ENCODE data around the gene SLC10A2.

The SLC10A2 gene

GRCh38 chr13:103056008-103056407 lies 10.2 kb downstream of the SLC10A2 start:
- no peaks in the 10 kb centered on the region for H4K20me1 ChIP-seq (ENCODE audit: insufficient read depth, low read length)
- H3K27me3 ChIP-seq (ENCODE audit: low read depth, low read length), result no peaks in the 10 kb centered on the region
- H3K9ac ChIP-seq (ENCODE audit: low read length), result no peak overlapping the region
- H3K27ac ChIP-seq (ENCODE audit: low read length), result no peak overlapping the region
- H3K9me3 ChIP-seq (ENCODE audit: insufficient read depth, low read length), result peaks cover 24% of the 10 kb centered on the region
- no peaks in the 10 kb centered on the region for H3K79me2 ChIP-seq (ENCODE audit: low read length)
- H2AFZ ChIP-seq (ENCODE audit: low read depth, low read length), result no peak overlapping the region
- no peaks in the 10 kb centered on the region for H3K4me1 ChIP-seq (ENCODE audit: low read length)
- no peak overlapping the region for H3K4me2 ChIP-seq (ENCODE audit: low read length)
- no peaks in the 10 kb centered on the region for H3K36me3 ChIP-seq (replicated peaks; ENCODE audit: low read depth, low read length)
- H3K4me3 ChIP-seq (ENCODE audit: low read length), result no peak overlapping the region
- no peak for TF ChIP-seq EZH2phosphoT487 (IDR thresholded peaks at IDR 0.05; ENCODE audit: low read depth)
- TF ChIP-seq CTCF (IDR thresholded peaks at IDR 0.05; ENCODE audit: low read depth, low read length), result no peak

- Histone ChIP-seq H3K79me2 (ENCODE audit: low read length) (no peaks in the 10 kb centered on the region), H3K36me3 (replicated peaks; ENCODE audit: low read depth, low read length) (no peaks in the 10 kb centered on the region), H2AFZ (ENCODE audit: low read depth, low read length) (no peak overlapping the region), H3K4me1 (ENCODE audit: low read length) (no peaks in the 10 kb centered on the region), H3K9me3 (ENCODE audit: insufficient read depth, low read length) (peaks cover 24% of the 10 kb centered on the region), H3K27me3 (ENCODE audit: low read depth, low read length) (no peaks in the 10 kb centered on the region), H3K4me2 (ENCODE audit: low read length) (no peak overlapping the region), H3K9ac (ENCODE audit: low read length) (no peak overlapping the region), H4K20me1 (ENCODE audit: insufficient read depth, low read length) (no peaks in the 10 kb centered on the region), H3K27ac (ENCODE audit: low read length) (no peak overlapping the region), H3K4me3 (ENCODE audit: low read length) (no peak overlapping the region)
- no peak for TF ChIP-seq EZH2phosphoT487 (IDR thresholded peaks at IDR 0.05; ENCODE audit: low read depth)
- TF ChIP-seq CTCF (IDR thresholded peaks at IDR 0.05; ENCODE audit: low read depth, low read length), result no peak
Measured at GRCh38 chr13:103055166-103055565, 11.1 kb downstream of the SLC10A2 start.

GRCh38 chr13:103046676-103047075 lies 19.5 kb downstream of the SLC10A2 start:
- Histone ChIP-seq H3K36me3 (replicated peaks; ENCODE audit: low read depth, low read length) (no peaks in the 10 kb centered on the region), H4K20me1 (ENCODE audit: insufficient read depth, low read length) (no peaks in the 10 kb centered on the region), H3K9ac (ENCODE audit: low read length) (no peak overlapping the region), H3K9me3 (ENCODE audit: insufficient read depth, low read length) (peaks cover 3% of the 10 kb centered on the region; the same call in 1 of the 2 replicates), H3K79me2 (ENCODE audit: low read length) (no peaks in the 10 kb centered on the region), H3K4me3 (ENCODE audit: low read length) (no peak overlapping the region), H3K4me1 (ENCODE audit: low read length) (no peaks in the 10 kb centered on the region), H3K4me2 (ENCODE audit: low read length) (no peak overlapping the region), H2AFZ (ENCODE audit: low read depth, low read length) (no peak overlapping the region), H3K27me3 (ENCODE audit: low read depth, low read length) (no peaks in the 10 kb centered on the region), H3K27ac (ENCODE audit: low read length) (no peak overlapping the region)
- TF ChIP-seq EZH2phosphoT487 (IDR thresholded peaks at IDR 0.05; ENCODE audit: low read depth) (no peak), CTCF (IDR thresholded peaks at IDR 0.05; ENCODE audit: low read depth, low read length) (no peak)

GRCh38 chr13:103044056-103044455 lies 22.2 kb downstream of the SLC10A2 start:
- TF ChIP-seq EZH2phosphoT487 (IDR thresholded peaks at IDR 0.05; ENCODE audit: low read depth), result no peak
- no peak for TF ChIP-seq CTCF (IDR thresholded peaks at IDR 0.05; ENCODE audit: low read depth, low read length)

More at GRCh38 chr13:103044056-103044455, 22.2 kb downstream of the SLC10A2 start:
- H3K79me2 ChIP-seq (ENCODE audit: low read length), result no peaks in the 10 kb centered on the region
- no peak overlapping the region for H3K27ac ChIP-seq (ENCODE audit: low read length)
- no peaks in the 10 kb centered on the region for H3K27me3 ChIP-seq (ENCODE audit: low read depth, low read length)
- no peak overlapping the region for H3K4me2 ChIP-seq (ENCODE audit: low read length)
- H3K4me3 ChIP-seq (ENCODE audit: low read length), result no peak overlapping the region
- no peak overlapping the region for H2AFZ ChIP-seq (ENCODE audit: low read depth, low read length)
- no peak overlapping the region for H3K9ac ChIP-seq (ENCODE audit: low read length)
- no peaks in the 10 kb centered on the region for H3K36me3 ChIP-seq (replicated peaks; ENCODE audit: low read depth, low read length)
- H4K20me1 ChIP-seq (ENCODE audit: insufficient read depth, low read length), result no peaks in the 10 kb centered on the region
- peaks cover 1% of the 10 kb centered on the region; the same call in 1 of the 2 replicates for H3K9me3 ChIP-seq (ENCODE audit: insufficient read depth, low read length)
- no peaks in the 10 kb centered on the region for H3K4me1 ChIP-seq (ENCODE audit: low read length)
